ENCODE measurements around the gene LIMCH1.

DNA sequence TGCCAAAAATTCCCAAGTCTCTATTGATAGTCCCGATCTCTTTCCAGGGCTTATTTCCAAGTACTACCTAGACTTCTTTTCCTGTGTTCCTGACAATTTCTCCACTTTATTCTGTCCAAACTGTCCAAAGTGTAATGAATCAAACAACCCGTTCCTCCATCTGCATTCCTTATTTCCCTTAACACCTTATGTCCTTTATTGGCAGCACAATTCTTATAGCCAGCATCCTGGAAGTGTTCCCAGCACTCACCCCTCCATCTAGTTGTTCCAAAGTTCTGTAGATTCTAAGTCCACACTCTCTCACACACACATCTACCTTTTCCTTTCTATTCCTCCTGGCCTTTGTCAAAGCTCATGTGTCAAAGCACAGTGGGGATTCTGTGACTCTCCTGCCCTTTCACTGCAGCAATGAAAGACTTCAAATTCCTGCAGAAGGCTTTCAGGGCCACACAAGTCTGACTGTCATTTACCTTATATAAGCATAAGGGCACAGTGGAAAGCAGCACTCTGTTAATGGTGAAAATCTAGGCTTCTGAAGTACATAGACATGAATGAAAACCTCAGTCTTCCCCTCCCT, 22.1 kb downstream of the LIMCH1 start:
- TF ChIP-seq, protein P1, sequence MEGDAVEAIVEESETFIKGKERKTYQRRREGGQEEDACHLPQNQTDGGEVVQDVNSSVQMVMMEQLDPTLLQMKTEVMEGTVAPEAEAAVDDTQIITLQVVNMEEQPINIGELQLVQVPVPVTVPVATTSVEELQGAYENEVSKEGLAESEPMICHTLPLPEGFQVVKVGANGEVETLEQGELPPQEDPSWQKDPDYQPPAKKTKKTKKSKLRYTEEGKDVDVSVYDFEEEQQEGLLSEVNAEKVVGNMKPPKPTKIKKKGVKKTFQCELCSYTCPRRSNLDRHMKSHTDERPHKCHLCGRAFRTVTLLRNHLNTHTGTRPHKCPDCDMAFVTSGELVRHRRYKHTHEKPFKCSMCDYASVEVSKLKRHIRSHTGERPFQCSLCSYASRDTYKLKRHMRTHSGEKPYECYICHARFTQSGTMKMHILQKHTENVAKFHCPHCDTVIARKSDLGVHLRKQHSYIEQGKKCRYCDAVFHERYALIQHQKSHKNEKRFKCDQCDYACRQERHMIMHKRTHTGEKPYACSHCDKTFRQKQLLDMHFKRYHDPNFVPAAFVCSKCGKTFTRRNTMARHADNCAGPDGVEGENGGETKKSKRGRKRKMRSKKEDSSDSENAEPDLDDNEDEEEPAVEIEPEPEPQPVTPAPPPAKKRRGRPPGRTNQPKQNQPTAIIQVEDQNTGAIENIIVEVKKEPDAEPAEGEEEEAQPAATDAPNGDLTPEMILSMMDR (IDR thresholded peaks at IDR 0.05): no peak
- no peak for TF ChIP-seq EP300 (IDR thresholded peaks at IDR 0.05)
